Cardiac fibroblast (primary cell): ENCODE data around the gene SCFD2.

ENCODE experiments used
- DNase-seq, 2 donors: peaks; one replicate each; pipeline versions ENCODE4 v3.0.0 to v3.0.0-alpha.2; 2010; ENCODE audit warnings: low read depth in 2 of 2
- H3K4me3 ChIP-seq, 2 donors: replicated peaks in 1 of 2; 1 replicate in 1 of 2; 2 replicates in 1 of 2; pipeline ENCODE4 v1.5.1; 2011; ENCODE audit warnings: low read depth in 2 of 2, low read length in 2 of 2, mild to moderate bottlenecking in 2 of 2, moderate library complexity in 1 of 2
- TF ChIP-seq, protein P1 (sequence below): IDR thresholded peaks from one replicate; pipeline ENCODE4 v1.5.1; 2011; ENCODE audit warnings: low read depth, mild to moderate bottlenecking, low read length, inconsistent platforms

Gene SCFD2

DNA sequence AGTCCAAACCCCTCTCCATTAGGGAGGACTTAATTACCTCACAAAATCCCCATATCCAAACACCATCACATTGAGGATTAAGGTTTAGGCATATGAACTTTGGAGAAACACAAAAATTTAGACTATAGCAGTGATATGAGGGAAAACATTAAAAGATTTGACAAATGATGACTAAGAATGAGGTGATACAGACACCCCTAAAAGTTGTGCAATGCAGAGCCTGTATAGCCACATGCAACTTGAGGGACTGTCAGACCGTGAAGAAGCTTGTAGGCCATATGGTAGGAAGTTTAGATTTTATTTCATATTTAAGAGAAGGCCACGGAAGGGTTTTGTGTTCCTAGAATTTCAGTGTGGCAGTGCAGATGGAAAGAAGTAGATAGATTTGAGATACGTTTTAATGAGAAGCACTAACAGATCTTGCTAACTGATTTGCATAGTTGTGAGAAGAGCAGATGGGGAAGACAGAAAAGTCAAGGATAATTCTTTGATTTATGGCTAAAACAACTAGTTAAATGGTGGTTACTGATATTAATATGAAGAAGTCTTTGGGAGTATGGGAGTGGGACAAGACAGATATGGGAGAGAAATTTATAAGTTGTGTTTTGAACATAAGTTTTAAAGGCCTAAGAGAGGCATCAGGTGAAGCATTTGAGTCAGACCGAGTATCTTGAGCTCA, 6.1 kb upstream of the SCFD2 start:
- TF ChIP-seq, protein P1, sequence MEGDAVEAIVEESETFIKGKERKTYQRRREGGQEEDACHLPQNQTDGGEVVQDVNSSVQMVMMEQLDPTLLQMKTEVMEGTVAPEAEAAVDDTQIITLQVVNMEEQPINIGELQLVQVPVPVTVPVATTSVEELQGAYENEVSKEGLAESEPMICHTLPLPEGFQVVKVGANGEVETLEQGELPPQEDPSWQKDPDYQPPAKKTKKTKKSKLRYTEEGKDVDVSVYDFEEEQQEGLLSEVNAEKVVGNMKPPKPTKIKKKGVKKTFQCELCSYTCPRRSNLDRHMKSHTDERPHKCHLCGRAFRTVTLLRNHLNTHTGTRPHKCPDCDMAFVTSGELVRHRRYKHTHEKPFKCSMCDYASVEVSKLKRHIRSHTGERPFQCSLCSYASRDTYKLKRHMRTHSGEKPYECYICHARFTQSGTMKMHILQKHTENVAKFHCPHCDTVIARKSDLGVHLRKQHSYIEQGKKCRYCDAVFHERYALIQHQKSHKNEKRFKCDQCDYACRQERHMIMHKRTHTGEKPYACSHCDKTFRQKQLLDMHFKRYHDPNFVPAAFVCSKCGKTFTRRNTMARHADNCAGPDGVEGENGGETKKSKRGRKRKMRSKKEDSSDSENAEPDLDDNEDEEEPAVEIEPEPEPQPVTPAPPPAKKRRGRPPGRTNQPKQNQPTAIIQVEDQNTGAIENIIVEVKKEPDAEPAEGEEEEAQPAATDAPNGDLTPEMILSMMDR = no peak

DNA sequence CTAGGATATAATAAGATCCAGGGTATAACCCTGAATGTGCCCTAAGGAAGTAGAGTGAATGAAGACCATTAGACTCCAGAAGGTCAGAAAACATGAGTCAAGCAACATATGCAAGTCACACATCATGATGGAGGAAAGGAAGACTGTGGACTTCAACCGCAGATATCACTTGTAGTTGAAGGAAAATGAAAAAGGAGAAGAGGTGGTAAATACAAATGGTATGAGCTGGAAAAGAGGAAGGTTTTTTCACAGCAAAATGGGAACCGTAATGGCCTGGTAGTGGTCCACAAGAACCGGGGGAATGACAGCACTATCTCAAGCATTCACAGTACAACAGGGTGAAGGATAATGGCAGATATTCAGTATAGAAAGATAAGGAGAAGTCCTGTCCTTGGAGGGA, 5.2 kb upstream of the SCFD2 start:
- no peak for DNase-seq
- H3K4me3 ChIP-seq = no peak overlapping the region
- TF ChIP-seq, protein P1 = no peak

More for the DNA sequence above, 6.1 kb upstream of the SCFD2 start:
- DNase-seq = no peak
- no peak overlapping the region for H3K4me3 ChIP-seq

DNA sequence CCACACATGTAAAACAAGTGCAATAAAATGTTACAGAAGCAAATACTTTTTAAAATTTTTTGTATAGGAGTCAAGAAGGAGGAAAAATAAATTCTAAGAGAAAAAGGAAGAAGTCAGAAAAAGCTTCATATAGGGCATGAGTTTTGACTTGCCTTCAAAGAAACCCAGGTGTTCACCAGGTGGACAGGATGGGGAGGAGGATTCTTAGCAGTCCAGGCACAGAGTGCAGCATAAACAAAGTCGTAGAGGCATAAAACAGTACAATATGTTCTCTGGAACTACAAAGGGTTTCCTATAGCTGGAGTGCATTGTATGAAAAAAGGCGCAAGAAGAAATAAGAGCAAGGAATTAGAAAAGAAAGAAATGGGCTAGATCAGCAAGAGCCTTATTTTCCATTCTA, 1.9 kb upstream of the SCFD2 start:
- H3K4me3 ChIP-seq = no peak overlapping the region
- TF ChIP-seq, protein P1 = no peak
- no peak for DNase-seq

DNA sequence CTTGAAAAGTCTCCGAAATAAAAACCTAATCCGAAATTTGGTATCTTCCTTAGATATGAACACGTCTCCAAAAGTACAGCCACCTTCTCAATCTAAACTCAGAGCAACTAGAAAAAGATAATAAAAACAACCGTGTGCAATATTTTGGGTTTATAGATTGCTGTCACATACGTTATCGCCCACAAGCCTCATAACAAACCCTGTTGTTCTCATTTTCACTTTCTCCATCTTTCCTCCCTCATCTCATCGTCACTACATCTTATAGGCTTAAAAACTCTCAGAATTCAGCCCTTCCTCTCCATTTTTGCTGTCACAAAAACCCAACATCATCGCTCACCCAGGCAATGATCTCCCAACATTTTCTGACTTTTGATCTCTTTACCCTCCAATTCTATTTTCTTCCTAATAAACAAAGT, 448 bp upstream of the SCFD2 start:
- TF ChIP-seq, protein P1 = no peak
- H3K4me3 ChIP-seq = peak overlapping the region; percentile 91 to 95
- no peak for DNase-seq

DNA sequence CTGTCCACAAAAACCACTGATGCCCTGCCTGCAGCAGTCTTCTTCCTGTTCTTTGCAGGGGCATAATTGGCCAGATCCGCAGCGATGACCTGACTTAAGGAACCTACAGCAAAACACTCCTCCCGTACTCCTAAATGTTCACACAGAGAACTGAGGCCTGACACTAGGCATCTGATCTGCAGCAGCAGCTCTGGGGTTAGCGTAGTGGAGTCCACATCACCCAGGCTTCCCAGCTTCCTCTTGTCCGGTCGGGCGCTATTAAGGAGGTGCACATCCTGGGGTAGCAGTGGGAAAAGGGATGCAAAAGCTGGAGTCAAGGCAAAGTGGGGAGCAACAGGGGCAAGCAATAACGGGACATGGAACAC, 758 bp downstream of the SCFD2 start:
- TF ChIP-seq, protein P1 = no peak
- peak overlapping the region; percentile 91 to 95 for H3K4me3 ChIP-seq
- DNase-seq = peak; percentile 23 to 28

DNA sequence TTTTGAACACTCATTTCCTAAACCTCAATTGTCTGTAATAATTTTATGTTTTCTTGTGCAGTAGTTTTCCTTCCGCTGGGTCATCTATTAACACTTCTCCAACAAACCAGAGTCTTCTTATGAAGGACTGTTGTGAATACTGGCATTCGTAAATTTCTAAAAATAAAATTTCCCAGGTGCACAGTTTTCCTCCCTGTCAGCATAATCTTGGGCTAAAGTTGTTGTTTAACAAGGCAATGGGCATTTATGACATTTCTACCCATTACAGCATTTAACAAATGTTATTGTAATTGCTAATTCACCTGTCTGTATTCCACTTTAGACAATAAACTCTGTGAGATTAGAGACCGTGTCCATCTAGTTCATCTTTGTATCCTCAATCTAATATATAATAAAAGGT, 1.2 kb downstream of the SCFD2 start:
- TF ChIP-seq, protein P1 = no peak
- H3K4me3 ChIP-seq = peak overlapping the region; percentile 91 to 95
- no peak for DNase-seq

DNA sequence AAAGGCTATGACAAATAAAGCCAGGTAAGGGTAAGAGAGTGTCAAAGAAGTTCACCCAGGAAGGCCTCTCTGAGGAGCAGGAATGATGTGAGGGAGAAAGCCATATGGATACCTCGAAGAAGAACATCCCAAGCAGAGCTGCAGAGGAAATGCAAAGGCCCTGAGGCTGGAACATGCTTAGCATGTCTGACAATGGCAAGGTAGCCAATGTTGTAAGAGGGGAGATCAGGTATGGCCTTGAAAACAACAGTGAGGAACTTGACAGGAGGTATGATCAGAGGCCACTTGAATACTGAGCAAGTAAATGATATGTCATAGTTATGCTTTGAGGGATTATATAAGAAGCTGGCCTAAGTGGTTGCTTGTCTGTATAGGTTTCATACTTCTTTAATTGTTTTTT, 3.8 kb downstream of the SCFD2 start:
- no peak for DNase-seq
- TF ChIP-seq, protein P1 = no peak
- no peak overlapping the region for H3K4me3 ChIP-seq
